Hematopoietic multipotent progenitor cell treated with erythropoietin and hydrocortisone succinate and interleukin-3 and kit ligand, for 4 days (in vitro differentiated cells): ENCODE measurements around the gene ADAMTSL1.

Experiments
- DNase-seq: peaks from one replicate; pipeline ENCODE4 v3.0.0-alpha.2; 2015

Gene ADAMTSL1

DNA sequence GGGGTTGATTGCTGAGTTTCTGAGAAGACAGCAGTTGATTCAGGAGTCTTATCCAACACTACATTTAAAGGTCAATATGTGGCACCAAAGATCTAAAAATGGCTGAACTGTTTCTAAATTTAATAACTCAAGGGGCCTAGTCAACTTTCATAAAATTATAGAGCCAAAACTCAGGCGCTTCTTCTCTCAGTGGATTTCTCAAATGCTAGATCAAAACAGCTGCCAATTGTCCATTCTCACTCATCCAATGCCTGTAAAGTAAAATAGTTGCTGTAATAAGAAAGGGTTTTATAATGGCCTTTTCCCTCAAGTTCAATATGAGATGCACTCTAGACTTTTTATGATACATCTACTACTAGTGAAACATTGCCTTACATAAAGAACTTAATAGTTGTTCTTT is 26.5 kb downstream of the ADAMTSL1 start:
- DNase-seq = no peak

DNA sequence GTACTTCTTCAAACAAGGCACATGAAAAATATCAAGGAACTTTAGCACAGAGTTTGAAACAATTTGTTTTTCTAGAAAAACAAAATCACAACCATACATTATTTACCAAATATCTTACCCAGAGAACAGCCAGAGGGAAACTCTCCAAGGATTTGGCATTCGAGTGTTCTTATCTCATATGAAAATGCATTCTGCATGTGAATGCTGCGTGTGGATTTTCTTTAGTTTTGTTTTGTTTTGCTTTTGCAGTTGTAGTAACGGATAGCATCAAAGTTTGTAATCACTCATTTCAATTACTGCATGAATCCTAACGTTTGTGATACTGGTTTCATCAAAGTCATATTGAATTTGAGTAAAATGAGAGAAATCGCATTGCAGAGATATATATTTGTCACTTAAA is 28.0 kb downstream of the ADAMTSL1 start:
- DNase-seq = no peak

DNA sequence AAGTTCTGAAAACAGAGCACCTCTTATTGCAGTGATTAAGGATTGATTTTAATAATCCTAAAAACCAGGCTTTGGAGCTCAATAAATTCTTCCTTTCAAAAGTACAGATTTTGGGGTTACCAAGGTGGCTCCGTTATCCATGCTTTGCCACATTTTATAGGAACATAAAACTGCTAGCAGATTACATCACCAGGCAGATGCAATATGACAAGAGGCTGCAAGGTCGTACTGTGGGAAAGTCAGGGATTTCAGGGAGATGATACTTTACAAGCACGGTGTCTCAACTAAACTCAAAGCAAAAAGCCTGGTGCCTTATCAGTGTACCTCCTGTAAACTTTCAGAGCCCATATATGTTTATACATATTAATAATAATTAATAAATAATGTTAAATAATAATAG is 28.6 kb downstream of the ADAMTSL1 start:
- DNase-seq = no peak

DNA sequence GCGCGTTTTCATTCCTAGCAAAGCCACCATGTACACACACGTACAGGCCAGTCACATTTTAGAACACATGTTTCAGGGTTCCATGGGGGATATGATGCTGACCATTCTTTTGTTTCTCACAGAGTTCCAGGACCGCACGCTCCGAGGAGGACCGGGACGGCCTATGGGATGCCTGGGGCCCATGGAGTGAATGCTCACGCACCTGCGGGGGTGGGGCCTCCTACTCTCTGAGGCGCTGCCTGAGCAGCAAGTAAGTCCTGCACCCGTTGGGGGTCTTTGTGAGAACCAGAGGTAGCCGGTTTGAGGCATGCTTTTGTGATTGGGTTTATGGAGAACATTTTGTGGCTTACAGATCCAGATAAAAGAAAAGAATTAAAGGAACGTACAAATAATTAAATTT is 30.8 kb downstream of the ADAMTSL1 start:
- DNase-seq = no peak

DNA sequence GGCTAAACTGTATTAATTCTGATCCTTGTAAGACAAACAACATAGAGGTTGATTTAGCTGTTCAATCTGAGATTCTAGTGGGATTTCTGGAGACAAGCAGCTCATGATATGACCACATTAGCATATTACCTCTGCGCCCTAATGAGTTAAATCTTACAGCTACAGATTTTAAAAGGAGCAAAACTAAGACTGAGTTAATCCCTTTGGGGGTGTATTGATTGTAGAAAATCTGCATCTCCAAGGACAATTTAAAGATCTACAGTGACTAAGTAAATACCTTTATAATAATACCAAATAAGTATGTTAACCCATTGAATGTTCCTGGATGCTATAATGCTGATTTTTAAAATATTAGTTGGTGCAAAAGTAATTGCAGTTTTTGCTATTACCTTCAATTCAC is 33.2 kb downstream of the ADAMTSL1 start:
- DNase-seq = no peak

DNA sequence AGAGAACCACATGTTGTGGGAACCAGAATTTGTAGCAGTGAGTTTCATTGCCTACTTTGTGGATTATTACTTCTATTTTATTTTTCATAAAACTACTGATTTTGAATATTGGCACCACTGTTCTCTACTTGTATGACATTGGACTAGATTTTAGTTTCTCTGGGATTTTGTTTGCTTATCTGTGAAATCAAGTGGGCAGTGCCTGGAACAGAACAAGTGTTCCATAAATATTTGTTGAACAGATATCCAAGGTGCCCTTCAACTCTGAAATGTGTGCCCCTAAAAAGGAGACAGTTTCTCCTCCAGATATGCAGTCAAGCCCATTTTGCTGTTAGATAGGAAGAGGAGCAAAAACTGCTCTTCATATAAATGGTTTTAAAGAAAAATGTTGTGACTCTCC is 42.6 kb downstream of the ADAMTSL1 start:
- no peak for DNase-seq

DNA sequence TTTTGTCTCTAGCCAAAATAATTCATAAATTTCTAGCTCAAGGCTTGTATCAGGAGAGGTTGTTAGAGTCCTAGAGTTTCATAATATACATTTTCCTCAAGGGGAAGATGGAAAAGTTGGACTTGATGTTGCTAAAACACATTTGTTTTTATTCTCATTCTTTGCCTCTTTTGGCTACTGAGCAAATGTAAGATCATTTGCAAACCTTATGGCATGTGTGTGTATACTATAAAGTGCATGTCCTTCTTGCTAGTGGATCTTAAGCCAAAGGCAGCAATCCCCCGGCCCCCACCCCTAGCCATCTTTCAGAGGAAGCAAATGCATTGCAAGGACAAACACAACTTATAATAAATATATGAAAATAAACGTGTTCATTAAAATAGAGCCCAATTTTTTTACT is 43.0 kb downstream of the ADAMTSL1 start:
- no peak for DNase-seq

DNA sequence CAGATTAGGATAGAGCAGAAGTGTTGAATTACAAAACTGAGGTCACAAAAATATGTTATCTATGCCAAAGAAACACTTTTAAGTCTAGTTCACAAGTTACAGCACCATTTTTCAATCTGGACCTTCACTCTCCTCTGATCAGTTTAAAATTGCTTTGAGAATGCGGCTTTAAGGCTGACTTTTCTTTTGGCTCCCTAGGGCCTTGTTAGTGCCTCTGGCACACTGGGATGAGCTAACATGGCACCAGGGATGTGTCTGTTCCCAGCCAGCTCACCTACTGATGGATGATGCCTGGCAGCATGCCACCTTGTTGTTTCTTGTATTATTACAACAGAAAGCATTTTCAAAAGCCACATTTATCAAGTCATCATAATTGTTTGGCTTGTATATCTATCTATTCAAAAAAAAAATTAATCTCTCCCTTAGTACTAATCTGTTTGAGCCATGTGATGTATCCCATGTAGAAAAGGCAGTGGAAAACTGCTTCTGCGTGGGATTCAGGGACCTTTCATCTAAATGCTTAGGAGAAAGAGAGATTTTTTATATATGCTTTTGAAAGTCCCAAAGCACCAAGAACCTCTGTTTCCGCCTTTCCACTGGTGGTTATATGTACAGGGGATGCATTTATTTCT is 46.6 kb downstream of the ADAMTSL1 start:
- no peak for DNase-seq

DNA sequence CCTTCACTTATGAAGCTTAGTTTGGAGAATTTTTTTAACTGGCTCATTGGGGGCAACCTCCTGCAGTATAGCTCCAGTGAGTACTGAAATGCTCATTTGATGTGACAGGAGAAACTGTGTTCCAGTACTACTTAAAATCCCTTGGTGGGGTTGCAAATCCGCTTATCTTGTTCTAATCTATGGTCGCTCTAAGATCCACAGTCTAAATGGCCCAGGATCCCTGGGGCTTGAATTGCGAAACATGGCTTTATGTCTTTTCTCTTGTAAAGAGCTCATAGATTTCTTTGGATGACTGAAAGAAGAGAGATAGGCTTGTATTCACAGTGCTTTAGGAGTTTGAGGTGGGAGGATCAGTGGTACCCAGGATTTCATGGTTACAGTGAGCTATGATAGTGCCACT is 52.7 kb downstream of the ADAMTSL1 start:
- no peak for DNase-seq

DNA sequence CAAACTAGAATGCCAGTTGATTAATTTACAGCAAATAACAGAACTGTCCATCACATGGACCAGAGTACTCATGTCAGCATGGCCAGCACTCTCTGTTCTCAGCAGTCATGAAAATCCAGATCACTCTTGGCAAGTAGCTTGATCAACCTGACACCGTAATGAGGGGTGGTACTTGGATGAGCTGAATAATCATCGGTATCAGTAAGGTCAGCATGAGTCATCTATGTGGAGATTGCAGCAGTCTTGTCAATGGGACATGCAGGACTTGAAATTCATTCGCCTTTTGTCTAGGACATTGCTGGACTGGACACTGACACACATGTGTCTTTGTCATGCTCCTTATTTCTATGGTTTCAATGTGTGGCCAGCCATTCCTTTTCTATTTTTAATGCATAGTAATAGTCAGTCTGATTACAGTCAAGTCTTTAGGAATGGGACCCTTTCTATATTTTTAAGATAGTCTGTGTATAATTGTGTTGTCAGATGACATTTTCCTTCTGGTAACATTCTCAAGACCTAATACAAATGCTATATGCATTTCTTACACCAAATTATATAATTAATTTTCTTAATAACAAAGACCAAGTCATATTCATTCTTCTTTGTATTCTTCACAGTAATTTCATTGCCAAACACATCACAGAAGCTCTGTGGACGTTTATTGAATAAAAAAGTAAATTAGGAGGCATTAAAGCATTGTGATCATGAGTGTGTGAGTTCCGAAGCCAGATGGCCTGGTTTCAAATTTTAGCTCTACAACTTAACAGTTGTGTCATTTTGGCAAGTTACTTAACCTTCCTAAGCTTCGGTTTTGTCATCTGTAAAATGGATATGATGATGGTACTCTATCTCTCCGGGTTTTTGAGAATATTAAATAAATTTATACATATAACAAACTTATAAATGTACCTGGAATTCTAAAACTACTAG is 57.4 kb downstream of the ADAMTSL1 start:
- DNase-seq = no peak

DNA sequence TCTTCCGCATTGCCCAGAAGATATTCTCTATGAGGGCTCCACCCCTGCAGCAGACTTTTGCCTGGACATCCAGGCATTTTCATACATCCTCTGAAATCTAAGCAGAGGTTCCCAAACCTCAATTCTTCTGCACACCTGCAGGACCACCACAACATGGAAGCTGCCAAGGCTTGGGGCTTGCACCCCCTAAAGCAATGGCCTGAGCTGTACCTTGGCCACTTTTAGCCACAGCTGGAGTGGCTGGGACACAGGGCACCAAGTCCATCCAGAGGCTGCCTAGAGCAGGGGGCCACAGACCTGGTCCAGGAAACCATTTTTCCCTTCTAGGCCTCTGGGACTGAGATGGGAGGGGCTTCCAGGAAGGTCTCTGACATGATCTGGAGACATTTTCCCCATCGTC is 60.7 kb downstream of the ADAMTSL1 start:
- no peak for DNase-seq

DNA sequence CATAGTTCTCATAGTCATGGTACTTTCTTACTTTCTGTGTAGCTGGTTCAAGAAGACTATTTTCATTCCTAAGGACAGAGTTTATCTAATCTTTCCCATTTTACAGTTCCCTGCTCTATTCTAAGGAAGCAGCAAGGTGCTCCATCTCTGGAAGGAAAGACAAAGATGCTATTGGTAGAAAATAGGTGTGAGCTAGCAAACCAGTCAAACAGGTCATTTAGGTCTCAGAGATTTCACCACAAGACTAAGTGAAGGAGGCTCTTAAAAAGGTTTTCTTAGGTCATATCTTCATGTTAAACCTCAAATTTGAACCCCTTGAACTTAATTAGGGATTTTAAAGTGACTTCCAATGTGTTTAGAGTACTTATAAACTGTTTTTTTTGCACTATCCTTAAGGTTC is 62.6 kb downstream of the ADAMTSL1 start:
- DNase-seq = no peak

DNA sequence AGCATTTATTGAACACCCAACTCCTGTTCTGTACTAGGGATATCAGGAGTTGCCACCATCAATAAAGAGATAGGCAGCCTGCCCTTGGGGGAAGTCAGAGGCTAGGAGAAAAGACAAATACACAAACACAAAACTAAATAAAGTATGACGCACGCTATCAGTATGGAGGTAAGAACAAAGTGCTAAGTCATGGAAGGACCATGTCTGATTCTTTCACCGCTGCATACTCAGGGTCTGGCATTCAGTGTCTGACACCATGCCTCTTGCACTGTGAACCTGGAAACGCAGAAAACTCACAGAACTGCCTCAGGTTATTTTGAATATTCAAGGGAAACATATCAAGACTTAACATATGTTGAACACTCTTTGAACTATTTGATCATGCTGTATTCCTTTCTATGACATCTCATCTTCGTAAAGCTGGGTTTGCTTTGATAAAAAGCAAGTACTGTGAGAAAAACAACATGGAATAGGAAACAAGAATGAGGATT is 65.3 kb downstream of the ADAMTSL1 start:
- no peak for DNase-seq

DNA sequence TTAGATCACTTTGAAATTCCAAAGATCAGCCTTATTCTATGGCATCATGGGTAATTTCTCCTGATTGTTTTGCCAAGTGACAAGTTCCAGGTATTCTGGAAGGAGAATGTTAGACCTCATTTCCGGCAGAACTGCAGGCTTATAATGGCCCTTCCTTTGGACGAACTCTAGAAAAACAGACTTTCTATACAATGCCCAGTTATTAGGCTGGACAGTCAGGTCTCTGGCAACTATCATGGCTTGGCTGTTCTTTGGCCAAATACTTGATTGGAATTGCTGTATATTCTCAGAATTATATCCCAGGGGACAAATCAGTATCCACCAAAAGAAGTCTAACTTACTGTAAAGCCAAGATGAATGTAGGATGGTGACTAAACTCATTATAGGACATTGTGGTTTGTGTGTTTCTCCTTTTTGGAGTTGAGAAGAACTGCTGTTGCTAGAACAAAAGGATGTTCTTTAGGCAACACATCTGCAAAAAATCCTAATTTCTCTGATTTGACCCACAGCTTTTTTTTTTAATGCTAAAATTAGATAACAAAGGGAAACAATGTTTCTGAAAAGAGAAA is 69.0 kb downstream of the ADAMTSL1 start:
- no peak for DNase-seq

DNA sequence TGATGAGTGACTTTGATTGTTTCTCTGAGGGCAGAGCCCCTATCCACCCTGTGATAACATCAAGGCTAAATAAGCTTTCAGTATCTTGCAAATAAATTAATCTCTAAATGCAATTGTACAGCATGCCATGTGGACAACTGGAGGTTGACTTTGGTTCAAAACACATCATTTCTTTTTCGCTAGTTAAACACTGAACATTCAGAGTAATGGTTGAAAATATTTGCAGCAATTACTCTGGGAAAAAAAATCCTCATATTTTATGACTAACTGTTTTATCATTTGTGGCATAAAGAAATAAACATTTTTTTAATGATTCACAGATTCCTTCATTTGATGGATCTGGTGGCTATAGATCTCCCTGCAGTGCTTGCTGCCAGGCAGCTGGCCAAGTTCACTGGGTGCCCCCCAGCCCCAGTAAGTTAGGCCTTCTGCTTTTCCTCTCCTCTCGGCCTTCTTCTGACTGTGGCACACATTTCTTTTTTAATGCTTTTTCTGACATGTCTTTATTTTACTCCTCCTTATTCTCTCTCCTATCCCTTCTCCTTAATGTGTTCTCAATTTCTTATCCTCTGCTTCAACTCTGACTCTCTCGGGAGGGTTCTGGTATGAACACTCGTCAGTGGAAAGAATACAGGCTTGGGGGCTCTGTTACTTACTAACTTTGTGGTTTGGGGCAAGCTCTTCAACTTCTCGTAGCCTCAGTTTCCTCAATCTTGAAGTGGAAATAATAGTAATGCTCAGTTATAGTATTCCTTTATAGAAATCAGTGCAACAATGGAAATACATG is 69.6 kb downstream of the ADAMTSL1 start:
- no peak for DNase-seq

DNA sequence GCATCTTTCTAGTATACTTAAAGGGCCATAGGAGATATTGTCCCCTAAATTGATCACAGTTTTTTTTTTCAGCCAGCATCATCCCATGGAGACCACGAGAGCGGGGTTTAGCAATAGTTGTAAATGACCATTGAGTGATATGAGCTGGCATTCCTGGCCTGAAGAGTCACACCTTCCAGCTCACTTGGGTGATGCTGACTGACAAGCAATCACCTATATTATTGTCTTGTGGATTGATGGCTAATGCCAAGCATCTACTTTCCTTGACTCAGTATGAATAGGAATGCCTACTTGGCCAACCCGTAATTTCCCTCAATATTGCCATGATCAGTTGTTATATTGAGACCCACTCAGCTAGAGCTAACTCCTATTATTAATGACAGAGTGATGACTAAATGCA is 70.5 kb downstream of the ADAMTSL1 start:
- no peak for DNase-seq

DNA sequence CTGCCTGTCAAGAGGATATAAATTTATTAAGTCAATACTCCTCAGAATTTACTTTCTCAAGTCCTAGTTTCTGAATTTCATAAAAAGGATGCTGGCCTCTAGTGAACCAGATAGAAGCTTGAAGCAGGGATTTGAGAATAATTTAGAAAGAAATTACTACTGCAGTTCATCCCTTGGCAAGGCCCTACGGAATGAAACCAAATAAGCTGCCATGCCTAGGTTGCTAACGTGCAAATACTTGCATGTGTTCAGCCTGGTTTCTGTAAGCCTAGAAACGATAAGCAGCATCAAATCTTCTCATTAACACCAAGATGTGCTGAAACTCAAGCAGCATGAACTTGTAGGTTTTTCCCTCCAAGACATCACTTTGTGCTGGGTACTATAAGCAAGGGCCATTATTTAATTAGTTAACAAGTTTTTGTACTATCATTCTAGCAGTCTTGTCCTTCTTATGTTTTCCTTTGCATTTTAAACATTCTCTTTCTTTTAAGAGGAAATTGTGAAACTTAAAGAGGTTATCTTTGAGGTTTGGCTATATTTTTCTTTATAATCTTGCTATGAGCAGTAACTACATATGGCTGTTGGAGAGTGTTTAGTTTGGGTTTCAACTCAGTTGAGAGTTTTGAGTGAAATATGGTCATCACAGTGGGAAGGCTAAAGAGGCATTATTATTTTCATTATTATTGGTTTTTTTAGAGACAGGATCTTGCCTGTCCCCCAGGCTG is 71.8 kb downstream of the ADAMTSL1 start:
- no peak for DNase-seq

DNA sequence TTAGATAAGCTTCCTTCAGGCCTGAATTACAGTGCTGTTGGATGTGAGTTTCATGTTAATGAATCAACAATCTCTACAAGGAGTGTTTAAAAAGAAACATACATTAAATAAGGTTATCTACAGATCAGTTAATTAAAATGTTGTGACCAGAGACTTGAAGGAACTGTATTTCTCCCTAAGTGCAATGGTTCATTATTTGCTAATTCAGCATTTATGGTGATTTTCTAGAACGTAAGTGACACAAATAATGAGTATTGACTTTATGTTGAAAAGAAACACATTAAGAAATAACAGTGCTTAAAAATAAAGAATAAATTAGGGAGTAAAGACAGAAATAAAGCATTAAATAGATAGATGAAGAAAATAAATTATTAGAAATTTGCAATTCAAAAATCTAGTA is 74.5 kb downstream of the ADAMTSL1 start:
- no peak for DNase-seq

DNA sequence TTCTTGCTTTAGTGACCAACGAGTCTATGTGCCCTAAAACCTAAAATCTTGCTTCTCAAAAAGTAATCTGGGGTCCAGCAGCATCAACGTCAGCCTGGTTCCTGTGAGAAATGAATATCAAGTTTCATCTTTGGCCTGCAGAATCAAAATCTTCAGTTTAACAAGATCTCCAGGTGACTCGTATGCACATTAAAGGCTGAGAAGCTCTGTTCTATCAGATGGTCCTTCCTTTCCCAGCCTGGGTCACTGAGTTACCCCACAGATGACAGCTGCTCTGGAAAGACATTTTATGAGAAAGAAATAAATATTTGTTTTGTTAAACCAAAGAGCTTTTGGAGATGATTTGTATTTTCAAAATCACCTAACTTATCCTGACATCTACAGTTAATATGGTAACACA is 75.8 kb downstream of the ADAMTSL1 start:
- no peak for DNase-seq

DNA sequence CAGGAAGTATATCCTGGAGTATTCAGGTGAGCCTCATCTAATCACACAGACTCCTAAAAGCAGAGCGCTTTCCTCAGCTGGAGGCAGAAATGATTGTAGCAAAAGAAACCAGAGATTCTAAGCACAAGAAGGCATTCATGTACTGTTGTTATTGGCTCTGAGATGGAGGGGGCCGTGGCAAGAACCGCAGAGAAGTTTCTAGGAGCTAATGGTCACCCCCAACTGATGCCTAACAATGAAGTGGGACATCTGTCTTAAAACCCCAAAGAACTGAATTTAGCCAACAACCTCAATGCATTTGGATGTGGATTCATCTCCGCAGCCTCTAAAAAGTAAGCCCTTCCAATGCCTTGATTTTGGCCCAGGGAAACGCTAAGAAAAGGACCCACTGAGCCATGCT is 76.3 kb downstream of the ADAMTSL1 start:
- no peak for DNase-seq

DNA sequence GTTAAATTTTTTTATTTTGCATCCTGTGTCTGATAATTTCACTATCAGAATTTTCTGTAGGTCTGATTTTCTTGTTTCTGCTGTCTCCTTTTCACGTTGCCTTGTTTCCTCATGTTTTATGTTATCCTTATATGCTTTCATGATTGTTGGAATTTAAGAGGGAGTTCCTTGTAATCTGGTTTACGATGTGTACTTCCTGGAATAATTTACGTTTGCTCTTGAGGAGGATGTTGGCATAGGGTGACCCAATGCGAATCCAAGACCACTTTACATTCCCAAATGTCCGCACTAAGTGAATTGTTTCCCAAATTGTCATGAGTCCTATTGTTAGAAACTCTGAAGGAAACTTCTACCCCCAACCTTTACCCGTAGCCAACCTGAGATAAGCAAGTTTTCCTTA is 80.3 kb downstream of the ADAMTSL1 start:
- no peak for DNase-seq

DNA sequence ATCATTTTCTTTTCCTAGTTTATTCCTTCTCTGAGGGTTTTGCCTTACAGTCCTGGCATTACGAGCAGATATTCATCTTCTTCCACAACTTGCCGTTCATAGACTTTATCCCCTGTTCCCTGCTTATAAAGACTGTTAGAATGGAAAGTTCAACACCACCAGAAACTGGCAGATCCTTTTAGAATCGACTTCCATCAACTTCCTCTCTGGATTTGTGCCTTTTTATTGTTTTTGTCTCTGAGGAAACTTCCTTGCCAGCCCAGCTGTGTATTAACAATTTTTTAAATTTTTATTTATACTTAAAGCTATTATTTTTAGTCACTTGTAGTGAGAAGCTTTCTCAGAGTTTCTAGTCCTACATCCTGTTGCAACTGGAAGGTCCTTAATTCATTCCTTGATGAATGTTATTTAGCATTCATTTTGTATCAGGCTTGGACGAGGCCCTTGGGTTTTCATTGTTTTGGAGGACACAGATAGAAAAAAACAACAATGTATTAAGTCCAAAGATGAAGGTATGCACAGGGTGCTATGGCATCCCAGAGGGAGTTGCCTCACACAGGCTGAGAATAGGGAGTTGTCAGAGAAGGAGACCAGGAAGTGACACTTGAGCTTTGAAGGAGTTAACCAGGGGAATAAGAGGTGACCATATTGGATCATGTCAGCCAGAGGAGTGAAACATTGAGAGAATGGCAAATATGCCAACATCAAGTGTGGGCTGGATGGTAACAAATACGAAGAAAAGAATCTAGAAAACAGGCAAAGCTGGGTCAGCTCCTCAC is 81.3 kb downstream of the ADAMTSL1 start:
- DNase-seq = no peak
